ENCODE measurements around the gene IGF1R. TPM values are rescaled to one million over a fixed set of nuclear protein-coding genes. Genes with fewer than 3 reads are reported as not detected.
A peak's percentile ranks its signal among the peaks of the same experiment; 100 is the strongest.

The IGF1R gene
- total RNA-seq, 1 donor from 2014 or later: 145 TPM

DNA sequence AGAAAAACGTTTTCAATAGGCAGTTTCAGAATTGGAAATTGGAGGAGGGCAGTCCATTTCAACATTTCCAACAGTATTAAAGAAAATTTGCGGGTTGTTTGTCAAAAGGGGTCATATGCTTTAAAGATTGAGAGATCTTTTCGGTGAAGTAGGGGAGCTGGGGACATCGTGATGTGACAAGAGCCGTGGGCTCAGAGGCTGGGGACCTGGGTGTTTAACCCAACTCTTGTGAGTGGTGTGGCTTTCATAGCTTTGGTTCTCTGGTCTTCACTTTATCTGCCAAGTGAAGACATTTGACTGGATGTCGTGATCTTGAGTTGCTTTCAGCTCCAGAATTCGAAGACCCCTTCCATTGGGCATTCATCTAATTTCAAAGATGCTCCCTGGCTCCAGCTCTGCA lies 226.0 kb downstream of the IGF1R start:
- Mint-ChIP-seq H3K4me1 (ENCODE audit: low read depth, unreplicated experiment) (peaks cover 32% of the 10 kb centered on the region), H3K27ac (ENCODE audit: unreplicated experiment) (peak overlapping the region; percentile 5), H3K4me3 (ENCODE audit: unreplicated experiment) (peak overlapping the region; percentile 27)

DNA sequence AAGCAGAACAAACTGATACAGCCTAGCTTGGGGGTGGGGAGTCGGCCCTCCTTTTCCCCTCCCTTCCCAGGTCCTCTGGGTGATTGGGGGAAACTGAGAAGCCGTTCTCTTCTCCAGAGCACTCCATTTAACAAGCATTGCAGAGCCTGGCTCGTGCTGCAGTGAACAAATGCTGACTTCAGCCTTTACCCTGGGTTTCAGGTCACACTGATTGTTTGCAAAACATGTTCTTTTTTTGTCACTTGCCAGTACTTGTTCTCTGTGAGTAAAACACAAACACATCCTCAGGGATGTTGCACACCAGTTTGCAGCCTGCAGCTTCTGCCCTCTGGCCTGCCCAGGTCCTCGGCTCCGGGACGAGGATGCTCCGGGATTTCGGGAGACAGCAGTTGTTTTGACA lies 226.4 kb downstream of the IGF1R start:
- H3K9me3 Mint-ChIP-seq (ENCODE audit: unreplicated experiment): peaks cover under 1% of the 10 kb centered on the region
- H3K27me3 Mint-ChIP-seq (ENCODE audit: unreplicated experiment): no peaks in the 10 kb centered on the region
- no peak overlapping the region for H3K27ac Mint-ChIP-seq (ENCODE audit: unreplicated experiment)
- TF ChIP-seq, protein P1, sequence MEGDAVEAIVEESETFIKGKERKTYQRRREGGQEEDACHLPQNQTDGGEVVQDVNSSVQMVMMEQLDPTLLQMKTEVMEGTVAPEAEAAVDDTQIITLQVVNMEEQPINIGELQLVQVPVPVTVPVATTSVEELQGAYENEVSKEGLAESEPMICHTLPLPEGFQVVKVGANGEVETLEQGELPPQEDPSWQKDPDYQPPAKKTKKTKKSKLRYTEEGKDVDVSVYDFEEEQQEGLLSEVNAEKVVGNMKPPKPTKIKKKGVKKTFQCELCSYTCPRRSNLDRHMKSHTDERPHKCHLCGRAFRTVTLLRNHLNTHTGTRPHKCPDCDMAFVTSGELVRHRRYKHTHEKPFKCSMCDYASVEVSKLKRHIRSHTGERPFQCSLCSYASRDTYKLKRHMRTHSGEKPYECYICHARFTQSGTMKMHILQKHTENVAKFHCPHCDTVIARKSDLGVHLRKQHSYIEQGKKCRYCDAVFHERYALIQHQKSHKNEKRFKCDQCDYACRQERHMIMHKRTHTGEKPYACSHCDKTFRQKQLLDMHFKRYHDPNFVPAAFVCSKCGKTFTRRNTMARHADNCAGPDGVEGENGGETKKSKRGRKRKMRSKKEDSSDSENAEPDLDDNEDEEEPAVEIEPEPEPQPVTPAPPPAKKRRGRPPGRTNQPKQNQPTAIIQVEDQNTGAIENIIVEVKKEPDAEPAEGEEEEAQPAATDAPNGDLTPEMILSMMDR (IDR thresholded peaks at IDR 0.05; ENCODE audit: partially characterized antibody, unreplicated experiment): no peak
- peaks cover 3% of the 10 kb centered on the region for H3K36me3 Mint-ChIP-seq (ENCODE audit: unreplicated experiment)
- no peak overlapping the region for H3K4me3 Mint-ChIP-seq (ENCODE audit: unreplicated experiment)
- peaks cover 37% of the 10 kb centered on the region for H3K4me1 Mint-ChIP-seq (ENCODE audit: low read depth, unreplicated experiment)
- DNase-seq: no peak

More for the DNA sequence above, 226.0 kb downstream of the IGF1R start:
- Mint-ChIP-seq H3K36me3 (ENCODE audit: unreplicated experiment) (peaks cover 3% of the 10 kb centered on the region), H3K27me3 (ENCODE audit: unreplicated experiment) (no peaks in the 10 kb centered on the region), H3K9me3 (ENCODE audit: unreplicated experiment) (peaks cover 1% of the 10 kb centered on the region)
- TF ChIP-seq, protein P1 (IDR thresholded peaks at IDR 0.05; ENCODE audit: partially characterized antibody, unreplicated experiment): no peak
- no peak for DNase-seq

DNA sequence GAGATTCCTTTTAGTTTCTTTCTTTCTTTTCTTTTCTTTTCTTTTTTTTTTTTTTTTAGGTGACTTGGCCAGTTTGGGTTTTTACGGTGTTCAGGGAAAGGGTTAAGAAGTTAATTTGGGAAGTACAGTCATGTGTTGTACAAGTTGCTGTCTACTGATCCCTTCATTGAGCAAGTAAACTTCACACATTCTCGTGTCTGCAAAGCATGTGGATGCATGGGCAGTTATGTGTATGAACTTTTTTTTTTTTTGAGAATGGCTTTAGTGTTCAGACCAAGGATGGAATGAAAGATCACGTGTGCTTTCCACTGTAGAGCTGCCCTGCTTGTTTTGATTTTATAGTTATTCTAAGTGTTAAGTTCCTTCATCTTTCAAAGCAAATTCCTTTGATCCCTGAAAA lies 227.0 kb downstream of the IGF1R start:
- no peak for DNase-seq
- Mint-ChIP-seq H3K36me3 (ENCODE audit: unreplicated experiment) (peaks cover under 1% of the 10 kb centered on the region), H3K4me1 (ENCODE audit: low read depth, unreplicated experiment) (peaks cover 37% of the 10 kb centered on the region), H3K27ac (ENCODE audit: unreplicated experiment) (no peak overlapping the region), H3K9me3 (ENCODE audit: unreplicated experiment) (no peaks in the 10 kb centered on the region), H3K27me3 (ENCODE audit: unreplicated experiment) (no peaks in the 10 kb centered on the region), H3K4me3 (ENCODE audit: unreplicated experiment) (no peak overlapping the region)
- TF ChIP-seq, protein P1 (IDR thresholded peaks at IDR 0.05; ENCODE audit: partially characterized antibody, unreplicated experiment): no peak

- H3K4me1 Mint-ChIP-seq (ENCODE audit: low read depth, unreplicated experiment): peaks cover 46% of the 10 kb centered on the region
- TF ChIP-seq, protein P1 (IDR thresholded peaks at IDR 0.05; ENCODE audit: partially characterized antibody, unreplicated experiment): no peak
- no peak overlapping the region for H3K4me3 Mint-ChIP-seq (ENCODE audit: unreplicated experiment)
- peaks cover 3% of the 10 kb centered on the region for H3K9me3 Mint-ChIP-seq (ENCODE audit: unreplicated experiment)
- no peaks in the 10 kb centered on the region for H3K36me3 Mint-ChIP-seq (ENCODE audit: unreplicated experiment)
- no peak overlapping the region for H3K27ac Mint-ChIP-seq (ENCODE audit: unreplicated experiment)
- no peak for DNase-seq
- H3K27me3 Mint-ChIP-seq (ENCODE audit: unreplicated experiment): peaks cover 3% of the 10 kb centered on the region
Measured at GRCh38 chr15:98876451-98877369, 228.4 kb downstream of the IGF1R start.

DNA sequence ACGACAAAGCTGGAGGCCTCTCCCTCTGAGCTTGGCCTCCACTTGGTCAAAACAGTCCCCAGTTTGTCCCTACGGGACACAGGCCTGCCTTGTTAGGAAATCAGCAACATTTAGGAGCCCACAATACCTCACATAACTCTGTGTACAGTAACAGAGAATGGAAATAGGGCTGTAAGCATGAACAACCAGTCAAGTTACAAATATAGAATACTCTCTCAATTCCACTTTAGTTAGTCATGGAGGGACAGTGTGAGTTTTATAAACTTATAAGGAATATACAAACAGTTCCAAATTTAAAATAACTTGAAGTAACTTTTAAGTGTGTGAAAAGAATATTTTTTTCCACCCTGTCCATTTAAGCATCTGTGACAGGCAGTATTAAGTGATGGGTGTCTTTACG lies 229.8 kb downstream of the IGF1R start:
- Mint-ChIP-seq H3K27me3 (ENCODE audit: unreplicated experiment) (peaks cover 3% of the 10 kb centered on the region), H3K4me1 (ENCODE audit: low read depth, unreplicated experiment) (peaks cover 58% of the 10 kb centered on the region), H3K36me3 (ENCODE audit: unreplicated experiment) (no peaks in the 10 kb centered on the region), H3K9me3 (ENCODE audit: unreplicated experiment) (peaks cover 7% of the 10 kb centered on the region), H3K27ac (ENCODE audit: unreplicated experiment) (no peak overlapping the region), H3K4me3 (ENCODE audit: unreplicated experiment) (no peak overlapping the region)
- TF ChIP-seq, protein P1 (IDR thresholded peaks at IDR 0.05; ENCODE audit: partially characterized antibody, unreplicated experiment): no peak
- DNase-seq: no peak

Measured in glutamatergic neuron (in vitro differentiated cells).